Measurements from ENCODE around the gene ZFYVE19.

- no peak for TF ChIP-seq CTCF (IDR thresholded peaks at IDR 0.05; ENCODE audit: low read length)
- TF ChIP-seq EZH2 (optimal IDR thresholded peaks at IDR 0.05; ENCODE audit: low read depth, low read length) = no peak
Measured at GRCh38 chr15:40776537-40777141, 30.2 kb upstream of the ZFYVE19 start.

Measured in MM.1S (cell line).